ENCODE data around the gene C6orf89.

Gene C6orf89

GRCh38 chr6:36969240-36969691 is 83.5 kb downstream of the C6orf89 start:
- no peak for DNase-seq

GRCh38 chr6:36969988-36970891 is 84.5 kb downstream of the C6orf89 start:
- DNase-seq: no peak

GRCh38 chr6:36970892-36971842 is 85.4 kb downstream of the C6orf89 start:
- DNase-seq: no peak

- no peak for DNase-seq
Observed at GRCh38 chr6:36971921-36972673, 86.3 kb downstream of the C6orf89 start.

- no peak for DNase-seq
Observed at GRCh38 chr6:36973190-36973589, 87.4 kb downstream of the C6orf89 start.

- DNase-seq: no peak
Observed at GRCh38 chr6:36973647-36974046, 87.9 kb downstream of the C6orf89 start.

GRCh38 chr6:36975231-36976006 is 89.7 kb downstream of the C6orf89 start:
- no peak for DNase-seq

GRCh38 chr6:36976007-36976264 is 90.2 kb downstream of the C6orf89 start:
- DNase-seq: no peak

GRCh38 chr6:36976509-36976908 is 90.8 kb downstream of the C6orf89 start:
- no peak for DNase-seq

- DNase-seq: no peak
Observed at GRCh38 chr6:36976931-36977330, 91.2 kb downstream of the C6orf89 start.

- DNase-seq: no peak
Observed at GRCh38 chr6:36977470-36977941, 91.8 kb downstream of the C6orf89 start.

All from right kidney (tissue), 1 donor.